Esophagus squamous epithelium (tissue), 5 donors: ENCODE results near the gene SV2B. TPM values are rescaled to one million over a fixed set of nuclear protein-coding genes. Genes with fewer than 3 reads are reported as not detected.

ENCODE experiments used
- DNase-seq: peaks from one replicate; lab custom pipeline; 2025; lab: John Stamatoyannopoulos, UW
- H3K27ac ChIP-seq, 4 donors: fragments of 200-600 bp; sonication (generic); one replicate each; pipeline ENCODE4 v1.5.1; 2016 to 2019; ENCODE audit warnings: mild to moderate bottlenecking in 1 of 4
- H3K27me3 ChIP-seq, 4 donors: fragments of 200-600 bp; sonication (generic); 1 replicate in 3 of 4; 2 replicates in 1 of 4; pipeline versions ENCODE4 v1.5.1 to v1.6.0; 2017 to 2021; ENCODE audit warnings: antibody characterized with exemption in 1 of 4
- H3K36me3 ChIP-seq, 3 donors: fragments of 200-600 bp; sonication (generic); one replicate each; pipeline ENCODE4 v1.5.1; 2016 to 2019
- H3K4me1 ChIP-seq, 3 donors: fragments of 200-600 bp; sonication (generic); one replicate each; pipeline ENCODE4 v1.5.1; 2017 to 2019
- H3K4me3 ChIP-seq, 4 donors: fragments of 200-600 bp; sonication (generic); 1 replicate in 3 of 4; 2 replicates in 1 of 4; pipeline ENCODE4 v1.5.1; 2016 to 2019; ENCODE audit warnings: mild to moderate bottlenecking in 2 of 4, moderate library complexity in 1 of 4
- H3K9me3 ChIP-seq, 3 donors: fragments of 200-600 bp; sonication (generic); one replicate each; pipeline ENCODE4 v1.5.1; 2016 to 2019
- CTCF ChIP-seq, 6 experiments: fragments of 450-650 bp in 4 of 6; fragments of 200-600 bp in 2 of 6; sonication (generic) in 2 of 6; IDR thresholded peaks; one replicate each; pipeline ENCODE4 v1.5.1; 2016 to 2019; ENCODE audit warnings: antibody characterized with exemption in 6 of 6, mild to moderate bottlenecking in 4 of 6, moderate library complexity in 4 of 6
- POLR2A ChIP-seq, 4 donors: fragments of 450-650 bp; IDR thresholded peaks; one replicate each; pipeline ENCODE4 v1.6.1; 2017; ENCODE audit warnings: antibody characterized with exemption in 4 of 4, mild to moderate bottlenecking in 4 of 4, moderate library complexity in 3 of 4
- WGBS, 2 donors: methylation state at CpG; one replicate each; pipeline ENCODE4 v1.1.5; 2018; 5-methylcytosine and 5-hydroxymethylcytosine counted together
- intact Hi-C: fragments of 100-400 bp; cut with DNase I; formaldehyde crosslinking; loops from one replicate; pipeline ENCODE4 v1.15.0; 2022
- total RNA-seq, 4 donors: library from RNA; depleted of rRNA; stranded (reverse); fragments of >200 nt; gene quantifications; one replicate each; pipeline ENCODE4 v1.1.0, GENCODE V29; 2016
- donor health status: DM: yes; HTN: yes; CAD: no.

SV2B gene
- total RNA-seq, 4 donors from 2014 or later, result 0.04 to 0.95 (median 0.59) TPM; not detected in 1

DNA sequence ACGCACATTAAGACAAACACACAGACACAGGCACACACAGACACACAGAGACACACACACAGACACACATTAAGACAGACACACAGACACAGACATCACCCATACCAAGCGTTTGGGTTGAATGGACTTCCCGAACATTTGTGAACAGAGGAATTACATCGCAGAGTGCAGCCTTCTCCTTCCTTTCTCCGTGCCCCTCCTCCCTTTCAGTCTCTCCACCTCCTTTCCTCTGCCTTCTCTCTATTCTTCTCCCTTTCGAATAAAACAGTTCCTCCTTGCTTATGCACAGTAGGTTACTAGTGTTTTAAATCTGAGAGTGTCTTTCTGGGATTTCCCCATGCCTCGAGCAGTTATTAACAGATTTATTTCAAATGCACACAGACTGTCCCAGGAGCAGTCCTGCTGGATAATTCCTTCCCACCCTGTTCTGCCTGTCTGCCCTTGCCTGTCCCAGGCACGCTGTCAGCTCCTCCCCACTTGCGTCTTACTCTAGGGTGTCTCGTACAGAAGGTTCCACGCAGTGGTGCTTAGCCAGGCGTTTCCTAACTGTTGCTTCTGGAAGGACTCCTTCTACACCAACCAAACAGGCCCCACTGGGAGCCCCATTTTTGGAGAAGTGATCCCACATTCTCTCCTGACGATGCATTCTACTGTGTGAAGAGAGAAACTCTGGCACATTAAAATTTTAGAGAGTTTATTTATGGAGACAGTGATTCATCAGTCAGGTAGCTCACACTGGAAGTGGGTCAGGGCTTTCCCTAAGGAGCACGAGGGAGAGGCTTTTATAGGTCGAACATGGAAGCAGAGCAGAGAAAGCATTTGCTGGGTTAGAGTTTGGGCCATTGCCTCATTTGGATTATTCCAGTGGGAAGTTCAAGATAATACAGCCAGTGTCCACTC lies 163.8 kb downstream of the SV2B start:
- H3K9me3 ChIP-seq, result no peaks in the 10 kb centered on the region
- no peak for DNase-seq
- H3K36me3 ChIP-seq, result no peaks in the 10 kb centered on the region
- peak overlapping the region in 3 of 4 donors; percentile 3 to 38 (median 7) for H3K4me3 ChIP-seq
- H3K4me1 ChIP-seq, result peaks cover 0 to 36% (median 9%) of the 10 kb centered on the region in 3 donors
- peak overlapping the region; percentile 39 to 74 (median 66) for H3K27ac ChIP-seq
- peaks cover 0 to 18% (median 0%) of the 10 kb centered on the region in 4 donors for H3K27me3 ChIP-seq
- TF ChIP-seq CTCF (IDR thresholded peaks at IDR 0.05) (no peak), POLR2A (IDR thresholded peaks at IDR 0.05) (no peak)
- intact Hi-C loops, result no loop called here
- 15 to 19% methylated on average over 14 to 15 of the region's 15 CpGs for WGBS, 2 donors

- H3K4me3 ChIP-seq, result peak overlapping the region in 1 of 4 donors; percentile 38
- H3K27me3 ChIP-seq, result peaks cover 0 to 9% (median 0%) of the 10 kb centered on the region in 4 donors
- WGBS, 2 donors, result 76 to 77% methylated on average over 11 of the region's 11 CpGs
- DNase-seq, result no peak
- no peaks in the 10 kb centered on the region for H3K36me3 ChIP-seq
- H3K9me3 ChIP-seq, result no peaks in the 10 kb centered on the region
- peaks cover 0 to 36% (median 9%) of the 10 kb centered on the region in 3 donors for H3K4me1 ChIP-seq
- TF ChIP-seq POLR2A (IDR thresholded peaks at IDR 0.05) (no peak), CTCF (IDR thresholded peaks at IDR 0.05) (no peak)
- intact Hi-C loops, result no loop called here
- peak overlapping the region; percentile 39 to 74 (median 66) for H3K27ac ChIP-seq
Measured at GRCh38 chr15:91264651-91265351, 164.7 kb downstream of the SV2B start.

DNA sequence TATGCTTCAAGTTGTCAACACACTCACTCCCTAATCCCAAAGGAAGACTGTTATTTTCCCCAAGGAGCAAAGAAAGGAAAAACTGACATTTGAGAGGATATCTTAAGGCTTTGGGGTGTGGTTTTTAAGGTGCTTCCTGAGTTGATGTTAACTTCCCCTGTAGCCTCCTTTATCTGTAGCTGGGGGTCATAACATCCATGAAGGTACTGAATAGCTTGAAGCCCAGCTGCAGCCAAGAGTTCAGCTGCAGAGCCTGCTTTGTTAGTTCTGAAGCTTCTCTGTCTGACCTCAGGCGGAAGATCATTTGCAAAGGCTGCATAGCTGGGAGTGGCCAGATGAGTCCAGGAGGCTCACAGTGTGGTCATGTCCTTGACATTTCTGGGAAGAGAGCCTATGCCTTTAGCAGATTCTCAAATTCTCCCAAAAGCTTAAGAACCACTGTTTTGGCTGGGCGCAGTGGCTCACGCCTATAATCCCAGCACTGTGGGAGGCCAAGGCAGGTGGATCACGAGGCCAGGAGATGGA lies 165.4 kb downstream of the SV2B start:
- no peak overlapping the region for H3K4me3 ChIP-seq
- intact Hi-C loops, result no loop called here
- 71 to 92% methylated on average over 2 of the region's 4 CpGs for WGBS, 2 donors

DNA sequence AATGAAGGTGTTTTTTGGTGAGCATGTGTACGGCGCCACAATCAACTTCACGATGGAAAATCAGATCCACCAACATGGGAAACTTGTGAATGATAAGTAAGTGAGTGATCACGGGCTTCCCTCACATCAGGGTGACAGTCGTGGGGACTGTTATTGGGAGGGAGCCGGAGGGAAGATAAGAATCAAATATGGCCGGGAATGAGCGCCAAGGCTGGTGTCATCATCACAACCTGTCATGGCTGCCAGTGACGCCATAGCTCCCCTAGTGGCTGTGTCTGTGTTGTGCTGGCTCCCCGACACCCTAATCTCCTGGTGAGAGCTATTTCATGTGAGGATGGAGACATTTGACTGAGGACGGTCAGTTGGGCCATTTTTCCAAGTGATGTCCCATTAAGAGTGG lies 168.5 kb downstream of the SV2B start:
- no peak for DNase-seq
- 90 to 91% methylated on average over 5 to 10 of the region's 11 CpGs for WGBS, 2 donors
- no peak overlapping the region for H3K27ac ChIP-seq
- H3K4me1 ChIP-seq, result peaks cover 0 to 29% (median 7%) of the 10 kb centered on the region in 3 donors
- no peaks in the 10 kb centered on the region for H3K36me3 ChIP-seq
- H3K4me3 ChIP-seq, result no peak overlapping the region
- peak in 1 of 6 experiments; percentile 38 for TF ChIP-seq CTCF (IDR thresholded peaks at IDR 0.05)
- no peak for TF ChIP-seq POLR2A (IDR thresholded peaks at IDR 0.05)
- no peaks in the 10 kb centered on the region for H3K9me3 ChIP-seq
- intact Hi-C loops, result no loop called here
- peaks cover 0 to 28% (median 2%) of the 10 kb centered on the region in 4 donors for H3K27me3 ChIP-seq

More for the DNA sequence above, 165.4 kb downstream of the SV2B start:
- TF ChIP-seq CTCF (IDR thresholded peaks at IDR 0.05), result no peak
- TF ChIP-seq POLR2A (IDR thresholded peaks at IDR 0.05), result no peak
- peak overlapping the region in 1 of 4 donors; percentile 27 for H3K27ac ChIP-seq
- DNase-seq, result no peak
- H3K9me3 ChIP-seq, result no peaks in the 10 kb centered on the region
- H3K27me3 ChIP-seq, result peaks cover 0 to 9% (median 0%) of the 10 kb centered on the region in 4 donors
- H3K36me3 ChIP-seq, result no peaks in the 10 kb centered on the region
- H3K4me1 ChIP-seq, result peaks cover 0 to 36% (median 9%) of the 10 kb centered on the region in 3 donors
